ENCODE data around the gene ABR.

DNA sequence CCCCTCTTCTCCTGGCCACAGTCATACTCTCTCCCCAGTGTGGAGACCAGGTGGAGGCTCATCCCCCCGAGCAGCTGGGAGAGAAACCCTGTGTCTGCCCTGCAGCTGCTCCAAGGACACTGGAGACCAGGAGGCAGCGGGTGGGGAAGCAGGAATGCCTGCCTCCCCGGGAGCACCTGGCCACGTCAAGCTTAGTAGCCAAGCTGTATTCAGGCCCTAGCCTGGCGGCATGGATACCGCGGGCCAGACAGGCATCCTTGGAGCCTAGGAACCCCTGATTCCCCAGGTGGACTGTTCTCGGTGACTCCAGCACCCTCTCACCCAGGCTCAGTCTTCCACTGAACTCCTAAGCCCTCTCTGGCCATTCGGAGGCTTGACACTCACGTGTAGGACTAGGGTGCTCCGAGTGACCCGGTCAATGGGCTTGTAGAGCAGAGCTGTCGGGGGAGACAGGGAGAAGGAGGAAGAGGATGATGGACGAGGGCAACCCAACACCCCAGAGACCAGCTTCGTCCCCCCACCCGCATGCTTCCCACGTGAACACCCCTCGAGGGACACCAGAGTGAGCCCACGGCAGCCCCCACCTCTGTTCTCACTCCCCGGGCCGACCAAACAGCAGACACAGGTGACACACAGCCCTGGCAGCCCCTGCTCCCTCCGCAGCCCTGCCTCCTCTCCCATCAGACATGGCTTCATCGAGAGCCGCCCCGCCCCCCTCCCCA is 106.4 kb downstream of the ABR start:
- TF ChIP-seq, protein P1, sequence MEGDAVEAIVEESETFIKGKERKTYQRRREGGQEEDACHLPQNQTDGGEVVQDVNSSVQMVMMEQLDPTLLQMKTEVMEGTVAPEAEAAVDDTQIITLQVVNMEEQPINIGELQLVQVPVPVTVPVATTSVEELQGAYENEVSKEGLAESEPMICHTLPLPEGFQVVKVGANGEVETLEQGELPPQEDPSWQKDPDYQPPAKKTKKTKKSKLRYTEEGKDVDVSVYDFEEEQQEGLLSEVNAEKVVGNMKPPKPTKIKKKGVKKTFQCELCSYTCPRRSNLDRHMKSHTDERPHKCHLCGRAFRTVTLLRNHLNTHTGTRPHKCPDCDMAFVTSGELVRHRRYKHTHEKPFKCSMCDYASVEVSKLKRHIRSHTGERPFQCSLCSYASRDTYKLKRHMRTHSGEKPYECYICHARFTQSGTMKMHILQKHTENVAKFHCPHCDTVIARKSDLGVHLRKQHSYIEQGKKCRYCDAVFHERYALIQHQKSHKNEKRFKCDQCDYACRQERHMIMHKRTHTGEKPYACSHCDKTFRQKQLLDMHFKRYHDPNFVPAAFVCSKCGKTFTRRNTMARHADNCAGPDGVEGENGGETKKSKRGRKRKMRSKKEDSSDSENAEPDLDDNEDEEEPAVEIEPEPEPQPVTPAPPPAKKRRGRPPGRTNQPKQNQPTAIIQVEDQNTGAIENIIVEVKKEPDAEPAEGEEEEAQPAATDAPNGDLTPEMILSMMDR (IDR thresholded peaks at IDR 0.05): no peak
- no peak for TF ChIP-seq POLR2A (IDR thresholded peaks at IDR 0.05)

Measured in right lobe of liver (tissue), 4 donors.